MM.1S (cell line): ENCODE measurements around the gene AMH.
A peak's percentile ranks its signal among the peaks of the same experiment; 100 is the strongest.

ENCODE experiments used
- EZH2 ChIP-seq: fragments of 300-600 bp; sonication (generic); optimal IDR thresholded peaks from 2 replicates; pipeline ENCODE3; 2017; ENCODE audit warnings: low read depth, mild to moderate bottlenecking, antibody characterized with exemption, low read length, mixed read lengths
- TF ChIP-seq, protein P1 (sequence below): fragments of 300-600 bp; sonication (generic); IDR thresholded peaks from 2 replicates; pipeline ENCODE4 v1.5.1; 2016; ENCODE audit warnings: antibody characterized with exemption, low read length, mixed read lengths

DNA sequence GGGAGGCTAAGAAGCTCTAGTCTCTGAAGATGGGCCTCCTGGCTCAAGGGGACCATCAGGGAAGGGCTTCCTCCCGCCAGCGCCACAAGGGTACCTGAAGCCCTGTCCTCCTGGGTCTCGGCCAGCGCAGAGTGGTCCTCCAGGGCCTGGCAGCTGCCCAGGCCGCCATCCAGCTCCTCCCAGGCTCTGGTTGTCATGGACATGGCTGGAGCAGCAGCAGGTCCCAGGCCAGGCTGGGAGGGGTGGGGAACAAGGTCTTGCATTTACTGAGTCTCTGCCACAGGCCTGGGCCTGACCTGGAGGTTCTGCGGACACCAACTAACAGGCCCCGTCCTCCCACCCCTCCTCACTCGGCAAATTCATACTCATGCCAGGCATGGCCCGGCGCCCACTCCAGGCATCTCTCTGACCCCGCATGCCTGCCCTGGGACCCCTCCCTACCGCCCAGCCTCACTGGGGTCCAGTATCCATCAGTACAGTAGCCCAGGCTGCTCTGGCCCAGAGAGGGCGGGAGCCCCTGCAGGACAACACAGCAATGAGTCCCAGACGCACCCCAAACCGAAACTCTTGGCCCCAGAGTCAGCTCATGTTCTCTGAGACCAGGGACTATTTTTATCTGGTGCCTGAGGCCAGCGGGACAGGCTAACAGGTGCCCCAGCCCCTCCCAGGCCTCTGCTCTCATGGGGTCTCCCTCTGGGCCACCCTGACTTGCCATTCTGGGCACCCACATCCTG lies 6.2 kb downstream of the AMH start:
- TF ChIP-seq, protein P1, sequence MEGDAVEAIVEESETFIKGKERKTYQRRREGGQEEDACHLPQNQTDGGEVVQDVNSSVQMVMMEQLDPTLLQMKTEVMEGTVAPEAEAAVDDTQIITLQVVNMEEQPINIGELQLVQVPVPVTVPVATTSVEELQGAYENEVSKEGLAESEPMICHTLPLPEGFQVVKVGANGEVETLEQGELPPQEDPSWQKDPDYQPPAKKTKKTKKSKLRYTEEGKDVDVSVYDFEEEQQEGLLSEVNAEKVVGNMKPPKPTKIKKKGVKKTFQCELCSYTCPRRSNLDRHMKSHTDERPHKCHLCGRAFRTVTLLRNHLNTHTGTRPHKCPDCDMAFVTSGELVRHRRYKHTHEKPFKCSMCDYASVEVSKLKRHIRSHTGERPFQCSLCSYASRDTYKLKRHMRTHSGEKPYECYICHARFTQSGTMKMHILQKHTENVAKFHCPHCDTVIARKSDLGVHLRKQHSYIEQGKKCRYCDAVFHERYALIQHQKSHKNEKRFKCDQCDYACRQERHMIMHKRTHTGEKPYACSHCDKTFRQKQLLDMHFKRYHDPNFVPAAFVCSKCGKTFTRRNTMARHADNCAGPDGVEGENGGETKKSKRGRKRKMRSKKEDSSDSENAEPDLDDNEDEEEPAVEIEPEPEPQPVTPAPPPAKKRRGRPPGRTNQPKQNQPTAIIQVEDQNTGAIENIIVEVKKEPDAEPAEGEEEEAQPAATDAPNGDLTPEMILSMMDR = peak; percentile 31
- no peak for TF ChIP-seq EZH2
